Activated CD8-positive, alpha-beta memory T cell treated with anti-CD3 and anti-CD28 coated beads, Interleukin-2, amount 50 U/mL, for 1 hour (primary cell): ENCODE results near the gene ZNF608.

ENCODE experiments used
- DNase-seq: peaks from one replicate; pipeline ENCODE4 v3.0.0-alpha.2; 2020; ENCODE audit errors: extremely low read depth

The ZNF608 gene

DNA sequence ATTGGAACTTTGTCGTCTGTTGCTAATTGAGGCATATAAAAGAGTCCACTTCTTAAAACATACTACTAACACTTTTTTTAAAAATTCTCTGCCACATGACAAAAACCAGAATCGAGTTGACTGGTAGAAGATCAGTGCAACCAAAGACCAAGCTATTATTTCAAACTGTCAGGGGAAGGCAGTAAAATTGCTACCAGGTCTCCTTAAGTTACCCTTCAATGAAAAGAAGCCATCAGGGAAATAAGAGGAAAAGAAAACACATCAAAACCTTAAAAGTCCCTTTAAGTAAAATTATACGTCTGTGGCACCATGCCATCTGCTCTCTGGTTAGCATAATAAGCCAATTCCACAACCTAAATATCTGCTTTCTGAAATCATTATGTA lies 9.6 kb downstream of the ZNF608 start:
- no peak for DNase-seq

DNA sequence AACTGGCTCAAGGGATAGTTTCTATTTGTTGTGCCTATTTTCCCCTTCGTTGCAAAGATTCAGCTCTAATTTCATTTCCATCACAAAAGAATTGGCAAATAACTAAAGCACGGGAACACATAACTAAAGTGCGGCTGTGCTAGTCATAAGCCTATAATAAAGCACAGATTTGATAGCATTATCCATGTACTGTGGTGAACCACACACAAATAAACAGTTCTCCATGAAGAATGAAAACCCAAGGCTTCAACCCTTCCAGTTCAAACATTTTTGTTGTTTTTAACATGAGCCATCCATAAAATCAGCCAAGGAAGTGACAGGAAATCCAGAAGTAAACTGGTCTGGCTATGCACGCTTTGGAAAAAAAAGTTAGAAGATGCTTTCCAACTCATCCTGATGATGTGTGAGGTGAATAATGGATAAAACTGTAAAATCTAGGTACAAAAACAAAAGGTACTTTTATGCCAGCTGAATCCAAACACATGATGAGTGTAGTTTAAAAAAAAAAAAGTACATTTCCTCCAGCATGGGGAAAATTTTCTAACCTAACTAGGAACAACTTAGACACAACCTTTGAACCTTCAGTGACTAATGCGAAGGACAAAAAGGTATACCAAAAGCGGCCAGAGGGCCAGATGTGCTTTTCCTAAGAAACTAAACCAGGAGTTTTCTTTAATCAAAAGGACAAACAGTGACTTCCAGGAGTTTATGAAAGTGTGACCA lies 10.2 kb downstream of the ZNF608 start:
- DNase-seq, result no peak

DNA sequence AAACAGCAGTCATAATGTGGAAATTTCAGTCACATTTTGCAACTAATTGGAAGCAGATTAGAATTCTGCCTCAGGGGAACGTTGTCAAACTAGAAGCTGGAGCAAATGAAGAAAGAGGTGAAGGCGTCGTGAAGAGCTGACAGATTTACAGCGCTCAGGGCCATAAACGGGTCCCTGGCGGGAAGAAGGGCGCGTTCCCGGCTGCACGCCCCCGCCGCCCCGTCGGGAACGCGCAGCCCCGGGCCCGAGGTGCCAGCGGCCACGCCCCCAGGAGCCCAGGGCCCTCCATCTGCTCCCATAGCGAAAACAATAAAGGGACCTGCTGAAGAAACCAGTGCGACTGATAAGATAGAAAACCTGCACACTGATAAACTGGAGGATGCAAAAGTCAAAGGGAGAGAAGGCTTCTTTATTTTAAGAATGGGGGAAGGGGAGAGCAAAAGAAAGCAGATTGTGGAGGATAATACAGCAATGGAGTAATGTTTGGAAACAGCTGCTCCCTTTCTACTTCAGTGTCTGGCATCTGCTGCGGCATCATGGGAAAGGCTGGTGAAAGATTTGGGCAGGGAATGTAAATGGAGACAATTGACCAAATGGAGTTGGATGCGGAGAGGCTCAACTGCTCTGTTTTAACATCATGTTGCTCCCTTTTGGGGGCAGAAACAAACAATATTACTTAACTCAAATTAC lies 11.1 kb downstream of the ZNF608 start:
- DNase-seq, result no peak

DNA sequence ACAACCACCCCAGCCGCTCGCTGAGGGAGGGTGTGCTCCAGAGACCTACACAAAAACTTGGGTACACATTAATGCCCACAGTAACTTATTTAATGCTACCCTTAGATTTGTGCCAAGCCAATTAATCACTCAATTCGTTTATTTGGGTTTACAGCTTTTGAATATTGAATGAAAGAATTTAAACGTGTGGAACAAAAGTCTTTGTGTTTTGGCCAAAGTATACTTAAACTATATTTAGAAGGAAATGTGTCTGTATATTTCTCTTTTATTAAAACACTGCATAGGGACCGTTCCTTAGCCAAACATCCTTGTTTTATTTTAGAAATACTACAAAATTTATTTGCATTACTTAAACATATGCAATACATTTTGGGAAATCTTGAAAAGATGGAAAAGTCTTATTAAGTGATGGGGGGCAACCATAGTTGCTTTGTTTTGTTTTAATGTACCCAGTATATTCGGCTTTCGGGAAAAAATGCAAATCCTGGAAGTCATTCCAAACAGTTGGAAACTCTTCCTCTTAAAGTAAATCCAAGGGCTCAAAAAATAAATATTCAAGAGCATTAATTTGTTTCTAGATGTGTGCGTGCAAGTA lies 11.8 kb downstream of the ZNF608 start:
- no peak for DNase-seq

DNA sequence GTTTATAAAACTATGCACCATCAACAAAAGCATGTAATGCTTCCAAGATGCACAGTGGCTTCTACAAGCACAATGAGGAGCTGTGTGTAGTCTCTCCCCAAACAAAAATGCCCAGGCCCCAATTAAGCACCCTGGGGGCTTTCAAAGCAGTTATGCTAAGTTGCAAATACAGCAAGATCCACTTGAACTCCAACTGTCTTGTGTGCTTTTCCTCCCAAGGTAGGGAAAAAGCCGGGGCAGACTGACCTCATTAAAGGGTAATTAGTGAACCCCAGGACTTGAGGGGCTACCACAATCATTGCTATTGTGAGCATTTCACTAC lies 13.1 kb downstream of the ZNF608 start:
- DNase-seq, result no peak

DNA sequence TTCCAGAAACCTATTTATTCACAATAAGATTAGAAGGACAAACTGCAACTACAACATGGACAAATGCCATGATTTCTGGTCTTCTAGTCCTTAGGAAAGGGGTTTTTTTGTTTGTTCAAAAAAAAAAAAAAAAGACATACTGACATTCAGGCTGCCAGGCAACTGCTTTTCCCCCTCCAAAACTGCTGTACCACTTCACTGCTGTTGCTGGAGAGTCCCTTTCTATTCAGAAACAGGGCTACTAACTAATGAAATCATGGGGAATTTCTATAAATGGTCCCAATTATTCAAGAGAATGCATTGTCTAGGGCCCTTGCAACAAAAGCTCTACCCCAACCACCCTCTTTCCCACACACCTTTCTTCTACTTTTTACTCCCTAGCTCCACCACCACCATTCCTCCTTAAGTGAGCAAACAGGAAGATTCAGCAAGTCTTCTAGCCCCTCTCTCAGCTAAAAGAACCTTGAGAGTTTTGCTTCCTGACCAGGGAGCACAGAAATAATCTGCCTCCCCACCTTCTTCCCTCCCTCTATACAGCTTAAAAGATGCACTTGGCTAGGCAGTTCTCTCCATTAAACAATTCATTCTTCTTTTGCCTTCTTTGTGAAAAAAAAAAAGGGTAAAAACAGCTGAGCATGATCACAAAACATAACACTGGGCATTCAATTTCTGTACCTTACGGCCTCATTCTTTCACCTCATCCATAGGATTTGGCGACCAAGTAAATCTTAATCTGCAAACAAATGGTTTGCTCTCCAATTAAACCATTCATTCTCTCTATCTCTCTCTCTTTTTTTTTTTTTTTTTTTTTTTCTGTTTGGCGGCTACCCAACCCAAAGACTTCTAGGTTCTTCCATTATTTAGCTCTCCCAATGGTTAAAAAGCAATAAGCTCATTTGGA lies 13.8 kb downstream of the ZNF608 start:
- DNase-seq, result no peak

DNA sequence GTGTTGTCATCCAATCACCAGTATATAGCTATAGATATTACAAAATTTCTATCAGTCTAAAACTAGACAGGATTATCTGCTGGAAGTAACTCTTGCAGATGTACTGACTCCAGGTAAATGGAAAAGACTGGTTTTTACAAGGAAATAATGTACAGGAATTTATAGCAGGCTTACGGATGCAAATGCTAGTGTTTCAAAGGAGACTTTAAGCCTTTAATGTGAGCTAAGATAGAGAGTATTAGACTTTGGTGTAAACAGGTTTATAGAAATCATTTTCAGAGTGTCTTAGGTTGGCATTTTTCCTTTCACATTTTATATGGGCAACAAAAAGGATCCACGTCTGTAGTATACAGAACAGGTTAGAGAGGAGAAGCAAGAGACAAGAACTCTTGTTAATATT lies 16.1 kb downstream of the ZNF608 start:
- no peak for DNase-seq

DNA sequence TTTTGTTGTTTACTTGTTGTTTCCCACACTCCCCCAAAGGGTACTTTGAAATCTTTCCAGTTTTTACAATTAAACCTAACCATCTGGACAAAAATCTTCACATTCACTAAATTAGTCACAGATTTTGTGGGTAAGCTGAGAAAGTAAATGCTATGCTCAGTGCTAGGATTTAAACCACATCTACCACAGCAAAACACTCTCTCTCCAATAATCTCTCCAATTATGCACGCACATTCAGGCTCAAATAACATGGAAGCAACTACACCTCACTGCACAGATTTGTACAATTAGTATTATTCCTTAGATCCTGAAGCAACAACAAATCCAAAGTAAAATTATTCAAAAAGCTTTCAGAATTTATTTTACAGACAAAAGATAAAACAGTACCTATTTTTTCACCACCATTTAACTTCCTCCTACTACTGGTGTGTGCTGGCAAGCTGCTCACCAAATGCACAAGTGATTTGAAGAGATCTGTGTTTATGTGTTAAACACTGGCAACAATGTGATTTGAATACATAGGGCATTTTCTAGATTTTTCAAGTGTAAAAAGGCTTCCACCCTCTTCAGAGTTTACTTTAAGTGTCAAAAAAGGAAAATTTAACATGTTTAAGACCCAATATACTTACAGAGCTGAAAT lies 16.6 kb downstream of the ZNF608 start:
- DNase-seq, result no peak

DNA sequence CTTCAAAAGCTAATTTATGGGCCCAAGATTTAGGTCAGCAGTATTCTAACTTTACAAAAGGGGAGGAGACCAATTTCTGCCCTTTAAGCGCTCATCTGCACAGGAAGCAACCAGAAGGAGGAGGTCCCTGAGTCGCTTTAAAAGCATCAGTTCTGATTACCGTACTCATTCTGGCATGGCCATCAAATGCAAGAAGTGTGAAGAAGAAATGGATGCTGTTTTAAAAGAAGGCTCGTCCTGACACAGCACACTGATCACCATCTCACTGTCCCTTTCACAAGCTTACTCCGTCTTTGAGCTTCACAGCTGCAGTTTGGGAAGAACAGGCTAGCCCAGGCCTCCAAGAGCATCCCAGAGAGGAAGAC lies 17.5 kb downstream of the ZNF608 start:
- no peak for DNase-seq

DNA sequence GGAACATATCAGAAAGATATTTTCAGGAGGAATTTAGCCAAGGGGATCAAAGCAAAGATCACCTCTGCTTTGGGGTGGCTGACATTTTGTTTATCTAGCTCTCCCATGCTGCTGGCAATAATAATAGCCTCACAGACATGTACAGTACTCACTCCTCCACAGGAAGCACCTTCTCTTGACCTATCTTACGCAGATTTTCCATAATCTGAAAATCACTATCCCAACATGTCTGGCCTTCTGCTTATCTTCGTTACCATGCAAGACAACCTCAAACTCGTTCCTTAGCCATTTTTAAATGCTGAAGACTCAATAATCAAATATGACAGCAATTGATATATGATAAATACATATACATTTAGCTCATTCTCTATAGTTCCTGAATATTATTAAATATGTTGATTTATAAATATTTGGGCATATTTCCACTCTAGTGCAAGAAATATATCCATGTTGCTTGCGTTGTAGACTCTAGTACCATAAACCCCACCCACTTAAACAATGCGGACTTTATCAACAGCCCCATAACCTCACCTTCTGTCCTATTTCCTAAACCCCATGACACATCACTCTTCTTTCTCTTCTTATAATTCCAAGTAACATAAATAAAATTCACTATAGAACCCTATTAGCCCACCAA lies 18.0 kb downstream of the ZNF608 start:
- DNase-seq, result no peak

DNA sequence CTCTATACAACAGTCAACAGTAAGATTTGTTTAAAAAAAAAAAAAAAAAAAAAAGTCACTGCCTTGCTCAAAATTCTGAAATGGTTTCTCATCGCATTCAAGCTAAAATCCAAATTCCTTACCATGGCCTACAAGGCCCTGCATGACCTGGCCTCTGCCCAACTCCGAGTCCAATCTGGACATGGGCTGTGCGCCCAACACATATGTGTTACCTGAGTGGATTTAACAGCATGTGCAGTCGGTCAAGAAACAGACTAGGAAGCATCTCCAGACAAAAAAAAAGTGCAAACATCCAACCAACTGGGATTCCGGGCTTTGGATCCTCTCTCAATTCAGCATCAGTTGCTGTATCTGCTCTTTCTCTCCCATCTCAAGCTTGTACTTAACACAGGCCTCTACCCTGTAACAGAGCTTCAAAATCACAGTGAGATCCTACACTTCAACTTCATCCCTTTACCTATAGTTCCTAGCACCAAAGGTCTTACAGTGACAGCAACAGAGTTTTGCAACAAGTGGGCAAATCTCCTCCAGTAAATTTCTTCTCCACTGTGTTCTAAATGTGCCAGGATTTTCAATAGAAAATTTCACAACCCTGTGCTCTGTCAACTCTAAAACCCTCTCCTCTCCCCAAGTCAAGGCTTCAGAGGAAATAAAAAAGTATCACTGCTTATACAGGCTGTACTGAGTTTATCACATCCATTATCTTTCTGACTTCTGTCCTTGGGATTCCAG lies 19.6 kb downstream of the ZNF608 start:
- no peak for DNase-seq

DNA sequence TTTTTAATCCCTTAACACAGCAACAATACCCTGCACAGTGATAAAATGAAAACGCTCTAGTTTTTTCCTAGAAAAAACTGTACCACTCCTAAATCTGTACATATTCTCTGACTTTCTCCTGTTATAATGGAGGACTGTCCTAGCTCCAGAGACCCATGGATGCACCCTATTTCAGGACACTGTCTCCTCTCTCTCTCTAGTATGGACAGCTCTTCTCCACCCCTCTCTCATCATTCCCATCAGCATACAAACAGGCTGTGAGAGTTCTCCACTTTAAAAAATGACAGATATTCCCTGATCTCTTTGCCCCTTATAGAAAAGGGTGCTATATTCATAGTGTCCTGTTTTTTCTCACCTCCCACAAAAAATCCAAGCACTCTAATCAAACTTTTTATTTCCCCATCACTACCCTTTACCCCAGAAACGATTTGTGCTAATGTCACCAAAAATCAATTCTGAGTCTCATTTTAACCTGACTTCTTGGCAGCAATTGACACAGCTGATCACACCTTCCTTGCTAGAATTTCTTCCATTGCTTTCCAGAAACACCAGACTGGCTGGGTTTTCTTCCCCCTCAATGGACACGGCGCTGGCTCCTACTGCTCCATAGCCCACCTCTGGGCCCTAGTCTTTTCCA lies 20.7 kb downstream of the ZNF608 start:
- no peak for DNase-seq

DNA sequence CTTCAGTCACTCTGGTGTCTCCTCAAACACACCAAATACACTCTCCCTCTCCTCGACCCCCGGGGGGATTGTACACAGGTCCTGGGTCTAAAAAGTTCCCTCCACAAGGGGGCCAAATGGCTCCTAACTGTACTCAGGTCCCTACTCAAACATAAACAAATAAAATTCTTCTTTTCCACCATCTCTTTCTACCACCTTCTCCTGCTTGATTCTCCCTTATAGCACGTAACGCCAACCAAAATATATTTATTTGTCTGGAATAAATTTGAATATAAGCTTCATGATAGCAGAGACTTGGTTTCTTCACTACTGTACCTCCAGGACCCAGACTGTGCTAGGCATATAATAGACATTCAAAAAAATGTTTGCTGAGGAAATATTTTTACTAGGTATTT lies 21.4 kb downstream of the ZNF608 start:
- DNase-seq, result no peak

DNA sequence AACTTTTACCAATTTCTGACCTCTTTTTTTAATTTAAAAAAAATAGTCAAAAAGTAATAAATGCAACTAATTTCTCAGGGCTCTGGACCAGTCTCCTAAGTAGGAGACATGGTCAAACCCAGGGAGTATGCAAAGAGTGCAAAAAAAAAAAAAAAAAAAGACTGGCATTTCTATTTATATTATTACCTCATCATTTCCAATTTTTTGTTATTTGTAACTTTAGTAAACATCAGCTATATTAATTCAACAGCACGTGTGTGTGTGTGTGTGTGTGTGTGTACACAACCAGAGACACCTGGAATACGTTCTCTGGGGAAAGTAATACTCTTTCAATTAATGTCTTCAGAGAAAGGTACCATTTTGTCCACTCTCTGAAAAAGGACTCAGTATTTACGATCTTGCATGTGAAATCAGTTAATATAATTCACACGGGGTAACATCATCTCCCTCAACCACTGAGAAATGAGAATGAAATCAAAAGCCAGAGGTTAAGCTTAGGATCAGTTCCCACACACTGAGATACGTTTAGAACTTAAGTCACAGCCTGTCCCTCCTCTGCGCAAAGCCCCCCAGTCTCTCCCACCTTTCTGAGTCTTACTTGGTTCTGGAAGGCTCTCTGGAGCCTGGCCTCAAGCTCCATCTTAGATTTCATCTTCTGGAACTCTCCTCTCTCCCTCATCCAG lies 21.9 kb downstream of the ZNF608 start:
- DNase-seq, result no peak

DNA sequence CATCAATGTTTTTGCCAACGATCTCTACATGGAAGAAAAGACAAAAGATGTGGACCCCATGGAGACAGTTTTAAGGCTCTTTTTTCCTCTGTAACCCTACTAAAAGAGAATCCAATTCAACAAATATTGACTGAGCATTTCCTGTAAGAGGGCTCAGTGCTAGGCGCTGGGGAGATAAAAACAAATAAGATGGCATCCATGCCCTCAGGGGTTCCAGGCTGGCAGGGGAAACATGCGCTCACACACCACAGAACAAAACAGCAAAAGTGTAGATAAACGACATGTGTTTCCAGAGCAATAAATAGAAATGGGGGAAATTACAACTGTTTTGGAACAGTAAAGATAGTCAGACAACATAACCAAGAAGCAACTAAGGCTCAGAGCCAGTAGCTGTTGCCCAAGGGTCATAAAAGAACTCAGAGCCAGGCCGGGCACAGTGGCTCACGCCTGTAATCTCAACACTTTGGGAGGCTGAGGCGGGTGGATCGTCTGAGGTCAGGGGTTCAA lies 25.2 kb downstream of the ZNF608 start:
- DNase-seq, result no peak

DNA sequence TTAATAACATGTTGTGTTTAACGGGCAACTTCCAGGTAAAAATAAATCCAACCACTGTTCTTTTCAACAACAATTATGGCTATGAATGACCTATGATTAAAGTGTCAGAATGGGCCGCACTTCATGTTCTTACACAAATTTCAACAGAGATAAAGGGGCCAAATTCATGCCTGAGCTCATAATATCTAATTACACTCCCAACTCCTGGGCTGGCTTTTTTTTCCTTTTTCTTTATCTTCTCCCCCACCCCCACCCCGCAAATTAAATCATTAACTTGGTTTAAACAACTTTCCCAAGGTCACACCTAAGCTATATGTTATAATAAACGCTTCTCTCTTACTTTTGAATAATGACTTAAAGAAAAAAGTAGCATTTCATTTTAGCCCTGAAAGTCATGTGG lies 25.8 kb downstream of the ZNF608 start:
- DNase-seq, result no peak

DNA sequence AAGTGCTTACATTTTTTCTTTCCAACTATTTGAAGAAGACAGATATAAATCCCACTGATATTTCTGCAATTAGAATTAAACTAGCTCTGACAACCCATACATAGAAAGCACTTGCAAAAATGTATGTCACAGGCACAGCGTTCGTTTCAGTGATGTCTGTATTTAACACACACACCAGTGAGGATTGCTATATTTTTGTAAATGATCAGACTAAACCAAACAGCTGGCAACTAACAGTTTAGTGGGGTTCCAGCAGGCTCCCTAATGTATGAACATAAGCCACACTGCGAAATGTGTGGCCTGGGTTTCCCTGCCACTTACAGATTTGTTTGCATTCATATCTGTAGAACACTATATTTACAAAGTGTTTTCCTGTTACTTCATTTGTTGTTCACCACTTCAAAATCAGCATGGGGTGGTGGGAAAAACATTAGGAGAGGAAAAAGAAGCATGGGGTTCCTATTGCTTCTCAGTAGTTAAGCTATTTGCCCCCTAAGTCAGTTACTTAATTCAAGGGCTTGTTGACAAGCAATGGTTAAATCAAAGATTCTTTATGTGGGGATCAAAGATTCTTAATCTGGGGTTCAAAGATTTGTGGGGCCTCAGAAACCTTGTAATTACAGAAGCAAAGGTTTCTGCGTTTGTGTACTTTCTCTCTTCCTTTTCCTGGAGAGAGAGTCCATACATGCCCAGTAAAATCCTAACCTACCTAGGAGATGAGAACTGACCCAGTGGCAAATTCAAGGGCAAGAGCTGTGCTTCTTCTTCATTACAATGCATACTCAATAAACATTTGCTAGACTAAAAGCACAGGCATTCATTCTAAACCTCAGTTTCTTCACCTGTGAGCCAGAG lies 27.1 kb downstream of the ZNF608 start:
- no peak for DNase-seq

DNA sequence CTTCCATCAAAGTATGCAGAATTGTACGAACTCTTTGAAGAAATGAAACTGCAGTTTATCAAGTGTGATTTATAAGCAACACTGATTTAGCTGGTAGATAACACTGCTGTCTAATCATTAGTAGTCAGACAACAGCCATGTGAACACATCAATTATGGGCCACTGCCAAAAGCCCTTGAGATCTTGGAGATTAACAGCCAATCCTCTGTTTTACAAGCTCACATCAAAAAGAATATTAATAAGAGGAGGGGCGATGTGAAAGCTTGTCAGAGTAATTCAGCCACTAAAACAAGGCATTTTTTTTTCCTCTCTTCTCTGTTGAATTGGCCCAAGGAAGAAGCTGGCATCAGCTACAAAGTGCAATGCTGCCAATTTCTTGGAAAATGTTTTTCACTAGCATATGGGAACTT lies 28.1 kb downstream of the ZNF608 start:
- no peak for DNase-seq

DNA sequence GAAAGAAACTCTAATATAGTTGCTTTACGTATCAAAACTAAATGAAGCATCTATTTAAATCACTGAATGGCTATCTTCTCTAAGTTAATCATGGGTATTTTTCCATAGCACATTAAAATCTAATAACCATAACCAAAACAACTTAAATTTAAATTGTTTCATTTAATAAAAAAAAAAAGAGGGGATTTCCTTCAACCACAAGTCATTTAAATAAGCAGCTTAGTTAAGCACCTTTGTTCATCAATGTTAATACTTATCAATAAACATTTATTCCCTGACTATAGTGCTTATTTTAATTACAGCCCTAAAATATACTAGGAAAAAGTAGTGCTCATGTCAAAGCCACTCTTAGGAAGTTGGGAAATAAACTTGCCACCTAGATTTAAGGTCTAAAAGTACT lies 30.3 kb downstream of the ZNF608 start:
- no peak for DNase-seq
